ENCODE measurements around the gene NKX3-2.

DNA sequence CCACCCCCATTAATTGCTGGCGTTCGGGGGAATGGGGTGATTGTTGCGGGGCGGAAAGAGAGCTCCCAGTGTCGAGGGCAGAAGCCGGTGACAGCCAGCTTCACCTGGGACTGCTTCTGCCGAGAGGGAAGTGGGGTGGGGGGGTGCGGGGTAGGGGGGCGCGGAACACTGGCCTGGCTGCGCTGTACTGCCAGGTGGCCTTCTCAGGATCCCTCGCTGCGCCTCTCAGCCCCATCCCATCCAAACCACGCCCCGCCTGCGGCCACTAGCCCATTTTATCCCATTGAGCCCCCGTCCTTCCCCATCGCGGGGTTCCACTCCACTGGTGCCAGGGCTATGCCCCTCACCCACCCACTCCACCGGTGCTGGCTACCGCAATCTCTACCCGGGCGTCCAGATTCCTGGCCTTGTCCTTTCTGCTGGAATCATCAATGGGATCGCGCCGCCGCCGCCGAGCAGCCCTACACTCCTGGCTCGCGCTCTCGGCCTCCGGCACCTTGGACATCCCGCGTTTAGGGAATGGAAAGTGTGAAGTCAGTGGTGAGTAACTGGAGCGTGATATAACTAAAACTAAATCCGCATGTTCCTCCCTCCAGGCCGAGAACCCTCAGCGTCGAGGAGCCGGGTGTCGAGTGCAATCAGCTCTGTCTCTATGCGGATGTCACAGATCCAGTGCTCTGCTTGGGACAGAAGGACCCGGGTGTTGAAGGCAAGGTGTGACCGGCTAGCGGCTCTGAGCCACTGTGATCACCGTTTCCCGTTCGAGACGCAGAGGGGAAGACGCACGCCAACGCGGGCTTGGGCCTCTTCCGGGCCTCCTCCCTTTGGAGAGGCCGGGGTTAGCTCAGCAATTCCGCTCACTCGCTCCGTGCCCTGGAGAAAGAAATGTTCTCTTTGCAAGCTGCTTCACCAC, 20.5 kb downstream of the NKX3-2 start:
- TF ChIP-seq, protein P1, sequence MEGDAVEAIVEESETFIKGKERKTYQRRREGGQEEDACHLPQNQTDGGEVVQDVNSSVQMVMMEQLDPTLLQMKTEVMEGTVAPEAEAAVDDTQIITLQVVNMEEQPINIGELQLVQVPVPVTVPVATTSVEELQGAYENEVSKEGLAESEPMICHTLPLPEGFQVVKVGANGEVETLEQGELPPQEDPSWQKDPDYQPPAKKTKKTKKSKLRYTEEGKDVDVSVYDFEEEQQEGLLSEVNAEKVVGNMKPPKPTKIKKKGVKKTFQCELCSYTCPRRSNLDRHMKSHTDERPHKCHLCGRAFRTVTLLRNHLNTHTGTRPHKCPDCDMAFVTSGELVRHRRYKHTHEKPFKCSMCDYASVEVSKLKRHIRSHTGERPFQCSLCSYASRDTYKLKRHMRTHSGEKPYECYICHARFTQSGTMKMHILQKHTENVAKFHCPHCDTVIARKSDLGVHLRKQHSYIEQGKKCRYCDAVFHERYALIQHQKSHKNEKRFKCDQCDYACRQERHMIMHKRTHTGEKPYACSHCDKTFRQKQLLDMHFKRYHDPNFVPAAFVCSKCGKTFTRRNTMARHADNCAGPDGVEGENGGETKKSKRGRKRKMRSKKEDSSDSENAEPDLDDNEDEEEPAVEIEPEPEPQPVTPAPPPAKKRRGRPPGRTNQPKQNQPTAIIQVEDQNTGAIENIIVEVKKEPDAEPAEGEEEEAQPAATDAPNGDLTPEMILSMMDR (IDR thresholded peaks at IDR 0.05 in 8 of 11, conservative IDR thresholded peaks at IDR 0.05 in 3 of 11): no peak
- TF ChIP-seq POLR2A (IDR thresholded peaks at IDR 0.05) (no peak), POLR2AphosphoS5 (IDR thresholded peaks at IDR 0.05) (no peak)
